Ectodermal cell (in vitro differentiated cells): Measurements from ENCODE around the gene ADGRB3.
A peak's percentile ranks its signal among the peaks of the same experiment; 100 is the strongest.
"Not testable (repeated sequence)": the region's sequence is repeated elsewhere in the genome, so short reads cannot be mapped to it uniquely, and the experiment has no call there.

ENCODE experiments used
- H3K27ac ChIP-seq: 2 replicates; pipeline ENCODE4 v1.7.0; 2013; ENCODE audit warnings: mild to moderate bottlenecking, low read depth, low read length; ENCODE audit not compliant: insufficient read depth, poor library complexity, severe bottlenecking
- H3K27me3 ChIP-seq: 2 replicates; pipeline ENCODE4 v1.7.0; 2013; ENCODE audit warnings: mild to moderate bottlenecking, low read length; ENCODE audit not compliant: insufficient read depth, control insufficient read depth, poor library complexity, severe bottlenecking
- H3K36me3 ChIP-seq: one replicate; pipeline ENCODE4 v1.7.0; 2013; ENCODE audit warnings: low read length; ENCODE audit not compliant: control insufficient read depth, insufficient read depth
- H3K4me1 ChIP-seq: one replicate; pipeline ENCODE4 v1.7.0; 2013; ENCODE audit warnings: low read length; ENCODE audit not compliant: control insufficient read depth, insufficient read depth
- H3K4me3 ChIP-seq: 2 replicates; pipeline ENCODE4 v1.7.0; 2013; ENCODE audit warnings: low read depth, low read length, control low read depth; ENCODE audit not compliant: insufficient read depth
- H3K9me3 ChIP-seq: 2 replicates; pipeline ENCODE4 v1.7.0; 2013; ENCODE audit warnings: mild to moderate bottlenecking, low read length, moderate library complexity; ENCODE audit not compliant: control insufficient read depth
- WGBS, 2 experiments: methylation state at CpG; one replicate each; pipeline ENCODE4 v1.1.7; 2013; ENCODE audit warnings: missing lambda C conversion rate in 2 of 2; 5-methylcytosine and 5-hydroxymethylcytosine counted together

Gene ADGRB3

GRCh38 chr6:68774843-68775242 lies 139.8 kb downstream of the ADGRB3 start:
- 100% methylated on average over 1 of the region's 1 CpG for WGBS, 2 experiments
- Histone ChIP-seq H3K9me3 (no peaks in the 10 kb centered on the region), H3K27me3 (no peaks in the 10 kb centered on the region), H3K4me3 (no peak overlapping the region), H3K36me3 (no peaks in the 10 kb centered on the region), H3K4me1 (no peaks in the 10 kb centered on the region), H3K27ac (no peak overlapping the region)

- H3K9me3 ChIP-seq: no peaks in the 10 kb centered on the region
- H3K4me1 ChIP-seq: no peaks in the 10 kb centered on the region
- no peak overlapping the region for H3K27ac ChIP-seq
- no peaks in the 10 kb centered on the region for H3K36me3 ChIP-seq
- no peaks in the 10 kb centered on the region for H3K27me3 ChIP-seq
- H3K4me3 ChIP-seq: no peak overlapping the region
- 83 to 85% methylated on average over 2 of the region's 2 CpGs for WGBS, 2 experiments
Measured at GRCh38 chr6:68776354-68776753, 141.3 kb downstream of the ADGRB3 start.

GRCh38 chr6:68777956-68778355 lies 142.9 kb downstream of the ADGRB3 start:
- Histone ChIP-seq H3K27ac (no peak overlapping the region), H3K4me3 (no peak overlapping the region)

GRCh38 chr6:68778356-68779020 lies 143.4 kb downstream of the ADGRB3 start:
- H3K27ac ChIP-seq: no peak overlapping the region
- H3K4me3 ChIP-seq: no peak overlapping the region
- H3K36me3 ChIP-seq: no peaks in the 10 kb centered on the region
- H3K27me3 ChIP-seq: no peaks in the 10 kb centered on the region
- no peaks in the 10 kb centered on the region for H3K4me1 ChIP-seq
- no peaks in the 10 kb centered on the region for H3K9me3 ChIP-seq
- WGBS, 2 experiments: 47 to 53% methylated on average over 4 to 5 of the region's 5 CpGs

More at GRCh38 chr6:68777956-68778355, 142.9 kb downstream of the ADGRB3 start:
- Histone ChIP-seq H3K4me1 (no peaks in the 10 kb centered on the region), H3K9me3 (no peaks in the 10 kb centered on the region), H3K36me3 (no peaks in the 10 kb centered on the region), H3K27me3 (no peaks in the 10 kb centered on the region)

- H3K4me3 ChIP-seq: no peak overlapping the region
- H3K27me3 ChIP-seq: no peaks in the 10 kb centered on the region
- no peak overlapping the region for H3K27ac ChIP-seq
- H3K4me1 ChIP-seq: no peaks in the 10 kb centered on the region
- no peaks in the 10 kb centered on the region for H3K36me3 ChIP-seq
- no peaks in the 10 kb centered on the region for H3K9me3 ChIP-seq
- WGBS, 2 experiments: 58 to 72% methylated on average over 2 of the region's 2 CpGs
Measured at GRCh38 chr6:68779366-68779765, 144.3 kb downstream of the ADGRB3 start.

GRCh38 chr6:68790128-68790527 lies 155.0 kb downstream of the ADGRB3 start:
- not testable (repeated sequence) for H3K27me3 ChIP-seq, H3K4me1 ChIP-seq, H3K4me3 ChIP-seq, H3K27ac ChIP-seq, H3K36me3 ChIP-seq, H3K9me3 ChIP-seq
- WGBS, 2 experiments: 20 to 35% methylated on average over 5 to 6 of the region's 6 CpGs

- not testable (repeated sequence) for H3K9me3 ChIP-seq, H3K27me3 ChIP-seq, H3K4me3 ChIP-seq, H3K36me3 ChIP-seq, H3K4me1 ChIP-seq
- peak overlapping the region; percentile 27 for H3K27ac ChIP-seq
- WGBS, 2 experiments: 39 to 42% methylated on average over 2 to 5 of the region's 5 CpGs
Measured at GRCh38 chr6:68814976-68815375, 179.9 kb downstream of the ADGRB3 start.

- H3K27me3 ChIP-seq: no peaks in the 10 kb centered on the region
- no peaks in the 10 kb centered on the region for H3K4me1 ChIP-seq
- H3K9me3 ChIP-seq: no peaks in the 10 kb centered on the region
- H3K4me3 ChIP-seq: no peak overlapping the region
- H3K27ac ChIP-seq: no peak overlapping the region
- no peaks in the 10 kb centered on the region for H3K36me3 ChIP-seq
Measured at GRCh38 chr6:68826501-68826900, 191.4 kb downstream of the ADGRB3 start.

GRCh38 chr6:68834551-68834950 lies 199.5 kb downstream of the ADGRB3 start:
- no peaks in the 10 kb centered on the region for H3K9me3 ChIP-seq
- WGBS, 2 experiments: 95 to 97% methylated on average over 4 of the region's 5 CpGs
- no peak overlapping the region for H3K27ac ChIP-seq
- H3K4me1 ChIP-seq: no peaks in the 10 kb centered on the region
- no peaks in the 10 kb centered on the region for H3K27me3 ChIP-seq
- H3K36me3 ChIP-seq: no peaks in the 10 kb centered on the region
- H3K4me3 ChIP-seq: no peak overlapping the region

GRCh38 chr6:68838571-68838970 lies 203.5 kb downstream of the ADGRB3 start:
- H3K9me3 ChIP-seq: no peaks in the 10 kb centered on the region
- no peak overlapping the region for H3K27ac ChIP-seq
- H3K36me3 ChIP-seq: no peaks in the 10 kb centered on the region
- no peaks in the 10 kb centered on the region for H3K4me1 ChIP-seq
- H3K27me3 ChIP-seq: no peaks in the 10 kb centered on the region
- H3K4me3 ChIP-seq: no peak overlapping the region

- Histone ChIP-seq H3K27me3 (no peaks in the 10 kb centered on the region), H3K4me1 (no peaks in the 10 kb centered on the region), H3K36me3 (no peaks in the 10 kb centered on the region), H3K27ac (no peak overlapping the region), H3K9me3 (no peaks in the 10 kb centered on the region), H3K4me3 (no peak overlapping the region)
Measured at GRCh38 chr6:68852791-68853190, 217.7 kb downstream of the ADGRB3 start.
